Nephron progenitor cell (in vitro differentiated cells): ENCODE results near the gene ZBTB20.

Source experiments
- DNase-seq: peaks from one replicate; pipeline ENCODE4 v3.0.0; 2021
- H3K27ac Mint-ChIP-seq: 2 replicates; pipeline ENCODE4 v1.8.0; 2021; ENCODE audit warnings: mild to moderate bottlenecking, moderate library complexity, mixed read lengths
- H3K27me3 Mint-ChIP-seq: 2 replicates; pipeline ENCODE4 v1.8.0; 2021; ENCODE audit warnings: mild to moderate bottlenecking, low read depth, mixed read lengths; ENCODE audit not compliant: poor library complexity
- H3K36me3 Mint-ChIP-seq: 2 replicates; pipeline ENCODE4 v1.8.0; 2021; ENCODE audit warnings: low read depth, mixed read lengths
- H3K4me1 Mint-ChIP-seq: 2 replicates; pipeline ENCODE4 v1.8.0; 2021; ENCODE audit warnings: mixed read lengths
- H3K4me3 Mint-ChIP-seq: 2 replicates; pipeline ENCODE4 v1.8.0; 2021; ENCODE audit warnings: mild to moderate bottlenecking, moderate library complexity, mixed read lengths
- H3K9me3 Mint-ChIP-seq: 2 replicates; pipeline ENCODE4 v1.8.0; 2021; ENCODE audit warnings: mild to moderate bottlenecking, moderate library complexity, mixed read lengths
- CTCF ChIP-seq: fragments of 200-600 bp; sonication (generic); IDR thresholded peaks from 2 replicates; pipeline ENCODE4 v1.5.0; 2021; ENCODE audit warnings: antibody characterized with exemption

Gene ZBTB20

GRCh38 chr3:114878114-114878839 lies 268.8 kb downstream of the ZBTB20 start:
- H3K27me3 Mint-ChIP-seq: no peaks in the 10 kb centered on the region
- H3K4me1 Mint-ChIP-seq: peaks cover 5% of the 10 kb centered on the region
- no peak overlapping the region for H3K27ac Mint-ChIP-seq
- H3K4me3 Mint-ChIP-seq: no peak overlapping the region
- no peaks in the 10 kb centered on the region for H3K9me3 Mint-ChIP-seq
- no peaks in the 10 kb centered on the region for H3K36me3 Mint-ChIP-seq
- no peak for DNase-seq
- TF ChIP-seq CTCF: no peak

GRCh38 chr3:114877378-114878113 lies 269.5 kb downstream of the ZBTB20 start:
- Mint-ChIP-seq H3K27ac (no peak overlapping the region), H3K36me3 (no peaks in the 10 kb centered on the region), H3K4me3 (no peak overlapping the region), H3K4me1 (peaks cover 5% of the 10 kb centered on the region), H3K9me3 (no peaks in the 10 kb centered on the region), H3K27me3 (no peaks in the 10 kb centered on the region)
- no peak for TF ChIP-seq CTCF
- DNase-seq: no peak

- no peak overlapping the region for H3K4me3 Mint-ChIP-seq
- no peaks in the 10 kb centered on the region for H3K36me3 Mint-ChIP-seq
- no peak for TF ChIP-seq CTCF
- no peaks in the 10 kb centered on the region for H3K9me3 Mint-ChIP-seq
- no peaks in the 10 kb centered on the region for H3K27me3 Mint-ChIP-seq
- no peak overlapping the region for H3K27ac Mint-ChIP-seq
- no peak for DNase-seq
- H3K4me1 Mint-ChIP-seq: peaks cover 2% of the 10 kb centered on the region
Observed at GRCh38 chr3:114874522-114874971, 272.5 kb downstream of the ZBTB20 start.

- no peaks in the 10 kb centered on the region for H3K27me3 Mint-ChIP-seq
- no peak for DNase-seq
- no peak for TF ChIP-seq CTCF
- H3K27ac Mint-ChIP-seq: no peak overlapping the region
- H3K4me3 Mint-ChIP-seq: no peak overlapping the region
- no peaks in the 10 kb centered on the region for H3K36me3 Mint-ChIP-seq
- no peaks in the 10 kb centered on the region for H3K9me3 Mint-ChIP-seq
- H3K4me1 Mint-ChIP-seq: no peaks in the 10 kb centered on the region
Observed at GRCh38 chr3:114873591-114873990, 273.5 kb downstream of the ZBTB20 start.

GRCh38 chr3:114872588-114872987 lies 274.5 kb downstream of the ZBTB20 start:
- H3K36me3 Mint-ChIP-seq: no peaks in the 10 kb centered on the region
- no peak for DNase-seq
- no peak overlapping the region for H3K27ac Mint-ChIP-seq
- peaks cover under 1% of the 10 kb centered on the region for H3K27me3 Mint-ChIP-seq
- no peak overlapping the region for H3K4me3 Mint-ChIP-seq
- H3K4me1 Mint-ChIP-seq: no peaks in the 10 kb centered on the region
- TF ChIP-seq CTCF: no peak
- no peaks in the 10 kb centered on the region for H3K9me3 Mint-ChIP-seq

- H3K36me3 Mint-ChIP-seq: no peaks in the 10 kb centered on the region
- no peaks in the 10 kb centered on the region for H3K4me1 Mint-ChIP-seq
- DNase-seq: no peak
- TF ChIP-seq CTCF: no peak
- H3K27me3 Mint-ChIP-seq: peaks cover 4% of the 10 kb centered on the region
- no peak overlapping the region for H3K4me3 Mint-ChIP-seq
- H3K9me3 Mint-ChIP-seq: no peaks in the 10 kb centered on the region
- H3K27ac Mint-ChIP-seq: no peak overlapping the region
Observed at GRCh38 chr3:114872050-114872449, 275.0 kb downstream of the ZBTB20 start.
